ENCODE measurements around the gene GMDS.

DNA sequence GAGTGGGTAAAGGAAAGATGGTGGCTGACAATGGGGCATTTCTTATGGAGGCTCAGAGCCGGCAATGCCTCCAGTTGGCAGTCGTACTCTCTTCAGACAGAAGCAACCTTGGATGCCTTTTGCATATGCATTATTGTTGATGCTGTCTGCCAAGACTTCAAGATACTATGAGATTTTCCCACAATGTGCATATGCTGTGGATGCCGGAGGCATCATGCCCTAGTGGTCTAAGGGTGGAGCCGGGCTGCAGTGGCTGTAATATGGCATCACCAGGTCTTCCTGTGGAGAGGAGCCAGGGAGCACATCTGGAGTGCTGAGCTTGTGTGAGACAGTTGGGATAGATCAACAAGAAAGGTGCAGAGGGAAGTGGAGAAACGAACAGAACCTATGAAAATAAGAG lies 530.8 kb downstream of the GMDS start:
- TF ChIP-seq CTCF (IDR thresholded peaks at IDR 0.05; ENCODE audit: extremely low read depth in 1 of 2, insufficient read depth in 1 of 2, low read depth in 1 of 2, low read length in 2 of 2) (no peak), EZH2 (IDR thresholded peaks at IDR 0.05; ENCODE audit: borderline replicate concordance, low read depth, low read length, severe bottlenecking) (no peak), POLR2A (IDR thresholded peaks at IDR 0.05; ENCODE audit: low read depth, low read length) (no peak), GATA2 (IDR thresholded peaks at IDR 0.05; ENCODE audit: insufficient read depth, insufficient read length, low read depth, low read length) (no peak), FOS (IDR thresholded peaks at IDR 0.05; ENCODE audit: borderline replicate concordance, insufficient read depth, low read length) (no peak), JUN (IDR thresholded peaks at IDR 0.05; ENCODE audit: borderline replicate concordance, insufficient read depth, insufficient read length, low read depth) (no peak), MYC (IDR thresholded peaks at IDR 0.05; ENCODE audit: low read depth, low read length) (no peak), POLR2AphosphoS5 (IDR thresholded peaks at IDR 0.05; ENCODE audit: insufficient read depth, low read depth, low read length) (no peak)
- TF ChIP-seq, protein P1, sequence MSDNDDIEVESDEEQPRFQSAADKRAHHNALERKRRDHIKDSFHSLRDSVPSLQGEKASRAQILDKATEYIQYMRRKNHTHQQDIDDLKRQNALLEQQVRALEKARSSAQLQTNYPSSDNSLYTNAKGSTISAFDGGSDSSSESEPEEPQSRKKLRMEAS (IDR thresholded peaks at IDR 0.05; ENCODE audit: insufficient read depth, insufficient read length): no peak

All from endothelial cell of umbilical vein (primary cell).